Pulmonary artery endothelial cell (primary cell): ENCODE results near the gene EPHA6. TPM values are rescaled to one million over a fixed set of nuclear protein-coding genes. Genes with fewer than 3 reads are reported as not detected.

Experiments
- DNase-seq: peaks from one replicate; pipeline ENCODE4 v3.0.0-alpha.2; 2011; ENCODE audit warnings: low read depth, low spot score
- total RNA-seq: library from RNA; depleted of rRNA; stranded (reverse); fragments of >200 nt; gene quantifications from 2 replicates; pipeline ENCODE4 v1.2.3, GENCODE V29; 2014

Gene EPHA6
- total RNA-seq, 1 donor from 2014 or later, result not detected

GRCh38 chr3:97772926-97773325, 958.5 kb downstream of the EPHA6 start:
- DNase-seq, result no peak

GRCh38 chr3:97778152-97778551, 963.8 kb downstream of the EPHA6 start:
- no peak for DNase-seq

- DNase-seq, result no peak
Measured at GRCh38 chr3:97793420-97794019, 979.1 kb downstream of the EPHA6 start.

GRCh38 chr3:97795951-97796350, 981.6 kb downstream of the EPHA6 start:
- no peak for DNase-seq
